Peyer's patch (tissue), 4 donors: ENCODE results near the gene PPP2R5D.

Experiments used
- POLR2A ChIP-seq, 2 donors: fragments of 450-650 bp; IDR thresholded peaks; one replicate each; pipeline ENCODE4 v1.5.1; 2017; ENCODE audit warnings: antibody characterized with exemption in 2 of 2, mild to moderate bottlenecking in 2 of 2, moderate library complexity in 2 of 2
- TF ChIP-seq, protein P1 (sequence below), 6 experiments: fragments of 450-650 bp in 4 of 6; fragments of 200-600 bp in 2 of 6; sonication (generic) in 1 of 6; IDR thresholded peaks; one replicate each; pipeline ENCODE4 v1.5.1; 2017 to 2019; ENCODE audit warnings: antibody characterized with exemption in 6 of 6, mild to moderate bottlenecking in 3 of 6, moderate library complexity in 1 of 6

- TF ChIP-seq, protein P1, sequence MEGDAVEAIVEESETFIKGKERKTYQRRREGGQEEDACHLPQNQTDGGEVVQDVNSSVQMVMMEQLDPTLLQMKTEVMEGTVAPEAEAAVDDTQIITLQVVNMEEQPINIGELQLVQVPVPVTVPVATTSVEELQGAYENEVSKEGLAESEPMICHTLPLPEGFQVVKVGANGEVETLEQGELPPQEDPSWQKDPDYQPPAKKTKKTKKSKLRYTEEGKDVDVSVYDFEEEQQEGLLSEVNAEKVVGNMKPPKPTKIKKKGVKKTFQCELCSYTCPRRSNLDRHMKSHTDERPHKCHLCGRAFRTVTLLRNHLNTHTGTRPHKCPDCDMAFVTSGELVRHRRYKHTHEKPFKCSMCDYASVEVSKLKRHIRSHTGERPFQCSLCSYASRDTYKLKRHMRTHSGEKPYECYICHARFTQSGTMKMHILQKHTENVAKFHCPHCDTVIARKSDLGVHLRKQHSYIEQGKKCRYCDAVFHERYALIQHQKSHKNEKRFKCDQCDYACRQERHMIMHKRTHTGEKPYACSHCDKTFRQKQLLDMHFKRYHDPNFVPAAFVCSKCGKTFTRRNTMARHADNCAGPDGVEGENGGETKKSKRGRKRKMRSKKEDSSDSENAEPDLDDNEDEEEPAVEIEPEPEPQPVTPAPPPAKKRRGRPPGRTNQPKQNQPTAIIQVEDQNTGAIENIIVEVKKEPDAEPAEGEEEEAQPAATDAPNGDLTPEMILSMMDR (IDR thresholded peaks at IDR 0.05) = no peak
- no peak for TF ChIP-seq POLR2A (IDR thresholded peaks at IDR 0.05)
These were observed 61.1 kb downstream of the PPP2R5D start for GRCh38 chr6:43045371-43045930.
